Osteoblast (primary cell): Measurements from ENCODE around the gene IFIT3. TPM values are rescaled to one million over a fixed set of nuclear protein-coding genes. Genes with fewer than 3 reads are reported as not detected.

Source experiments
- DNase-seq: peaks from one replicate; pipeline ENCODE4 v3.0.0; 2011; ENCODE audit warnings: low spot score, mixed read lengths; ENCODE audit not compliant: insufficient read length; ENCODE audit errors: missing footprints
- H2AFZ ChIP-seq: 2 replicates; pipeline ENCODE4 v1.6.0; 2011; ENCODE audit warnings: mild to moderate bottlenecking, low read length
- H3K27ac ChIP-seq: 2 replicates; pipeline ENCODE4 v1.5.1; 2011; ENCODE audit warnings: mild to moderate bottlenecking, low read depth, low read length, moderate library complexity
- H3K27me3 ChIP-seq: 2 replicates; pipeline ENCODE4 v1.6.0; 2012; ENCODE audit warnings: mild to moderate bottlenecking, control low read depth, inconsistent platforms, low read length, moderate library complexity; ENCODE audit not compliant: insufficient read depth
- H3K36me3 ChIP-seq: 2 replicates; pipeline ENCODE4 v1.5.1; 2011; ENCODE audit warnings: mild to moderate bottlenecking, low read length, control low read depth, moderate library complexity; ENCODE audit not compliant: insufficient read depth
- H3K4me1 ChIP-seq: 2 replicates; pipeline ENCODE4 v1.5.1; 2011; ENCODE audit warnings: mild to moderate bottlenecking, low read length, control low read depth, moderate library complexity; ENCODE audit not compliant: insufficient read depth
- H3K4me2 ChIP-seq: 2 replicates; pipeline ENCODE4 v1.6.0; 2011; ENCODE audit warnings: mild to moderate bottlenecking, low read length; ENCODE audit not compliant: insufficient read depth
- H3K4me3 ChIP-seq: fragments of 200-600 bp; sonication (generic); 3 replicates; pipeline ENCODE4 v1.5.1; 2012; ENCODE audit warnings: mild to moderate bottlenecking, low read length, inconsistent platforms; ENCODE audit not compliant: insufficient read depth
- H3K79me2 ChIP-seq: 2 replicates; pipeline ENCODE4 v1.6.0; 2012; ENCODE audit warnings: mild to moderate bottlenecking, low read length, control low read depth, inconsistent platforms; ENCODE audit not compliant: insufficient read depth
- H3K9me3 ChIP-seq: 2 replicates; pipeline ENCODE4 v1.5.1; 2011; ENCODE audit warnings: low read depth, low read length, control low read depth
- H4K20me1 ChIP-seq: 2 replicates; pipeline ENCODE4 v1.6.0; 2012; ENCODE audit warnings: mild to moderate bottlenecking, low read length, control low read depth; ENCODE audit not compliant: insufficient read depth
- CTCF ChIP-seq: IDR thresholded peaks from 2 replicates; pipeline ENCODE4 v1.5.1; 2011; ENCODE audit warnings: mild to moderate bottlenecking, low read depth, low read length, moderate library complexity; ENCODE audit errors: extremely low read depth
- total RNA-seq: library from RNA; depleted of rRNA; stranded (reverse); fragments of >200 nt; gene quantifications from 2 replicates; pipeline ENCODE4 v1.2.3, GENCODE V29; 2012

IFIT3 gene
- total RNA-seq, 1 donor: 43.8 TPM

- no peaks in the 10 kb centered on the region for H3K27me3 ChIP-seq
- peak overlapping the region; percentile 68 for H2AFZ ChIP-seq
- TF ChIP-seq CTCF: peak; percentile 75
- DNase-seq: no peak
- no peaks in the 10 kb centered on the region for H4K20me1 ChIP-seq
- no peaks in the 10 kb centered on the region for H3K36me3 ChIP-seq
- H3K27ac ChIP-seq: peak overlapping the region; percentile 70
- peak overlapping the region; percentile 60 for H3K4me2 ChIP-seq
- no peaks in the 10 kb centered on the region for H3K79me2 ChIP-seq
- no peaks in the 10 kb centered on the region for H3K9me3 ChIP-seq
- H3K4me3 ChIP-seq: no peak overlapping the region
- peaks cover 30% of the 10 kb centered on the region for H3K4me1 ChIP-seq
These were observed 41.6 kb downstream of the IFIT3 start for GRCh38 chr10:89369156-89370105.

GRCh38 chr10:89371079-89371478 lies 43.3 kb downstream of the IFIT3 start:
- TF ChIP-seq CTCF: no peak
- no peak overlapping the region for H2AFZ ChIP-seq

GRCh38 chr10:89371987-89372386 lies 44.2 kb downstream of the IFIT3 start:
- no peaks in the 10 kb centered on the region for H3K27me3 ChIP-seq
- peaks cover 36% of the 10 kb centered on the region for H3K4me1 ChIP-seq
- no peaks in the 10 kb centered on the region for H3K36me3 ChIP-seq
- H4K20me1 ChIP-seq: no peaks in the 10 kb centered on the region
- no peaks in the 10 kb centered on the region for H3K79me2 ChIP-seq
- no peaks in the 10 kb centered on the region for H3K9me3 ChIP-seq
- no peak for TF ChIP-seq CTCF
- no peak overlapping the region for H3K27ac ChIP-seq
- no peak overlapping the region for H2AFZ ChIP-seq
- no peak overlapping the region for H3K4me3 ChIP-seq
- no peak overlapping the region for H3K4me2 ChIP-seq
- no peak for DNase-seq

More at GRCh38 chr10:89371079-89371478, 43.3 kb downstream of the IFIT3 start:
- peaks cover 36% of the 10 kb centered on the region for H3K4me1 ChIP-seq
- H4K20me1 ChIP-seq: no peaks in the 10 kb centered on the region
- H3K27ac ChIP-seq: no peak overlapping the region
- no peaks in the 10 kb centered on the region for H3K27me3 ChIP-seq
- H3K9me3 ChIP-seq: no peaks in the 10 kb centered on the region
- no peaks in the 10 kb centered on the region for H3K79me2 ChIP-seq
- H3K4me2 ChIP-seq: no peak overlapping the region
- H3K36me3 ChIP-seq: no peaks in the 10 kb centered on the region
- DNase-seq: no peak
- H3K4me3 ChIP-seq: no peak overlapping the region
